Measurements from ENCODE around the gene USP32.

USP32 gene

DNA sequence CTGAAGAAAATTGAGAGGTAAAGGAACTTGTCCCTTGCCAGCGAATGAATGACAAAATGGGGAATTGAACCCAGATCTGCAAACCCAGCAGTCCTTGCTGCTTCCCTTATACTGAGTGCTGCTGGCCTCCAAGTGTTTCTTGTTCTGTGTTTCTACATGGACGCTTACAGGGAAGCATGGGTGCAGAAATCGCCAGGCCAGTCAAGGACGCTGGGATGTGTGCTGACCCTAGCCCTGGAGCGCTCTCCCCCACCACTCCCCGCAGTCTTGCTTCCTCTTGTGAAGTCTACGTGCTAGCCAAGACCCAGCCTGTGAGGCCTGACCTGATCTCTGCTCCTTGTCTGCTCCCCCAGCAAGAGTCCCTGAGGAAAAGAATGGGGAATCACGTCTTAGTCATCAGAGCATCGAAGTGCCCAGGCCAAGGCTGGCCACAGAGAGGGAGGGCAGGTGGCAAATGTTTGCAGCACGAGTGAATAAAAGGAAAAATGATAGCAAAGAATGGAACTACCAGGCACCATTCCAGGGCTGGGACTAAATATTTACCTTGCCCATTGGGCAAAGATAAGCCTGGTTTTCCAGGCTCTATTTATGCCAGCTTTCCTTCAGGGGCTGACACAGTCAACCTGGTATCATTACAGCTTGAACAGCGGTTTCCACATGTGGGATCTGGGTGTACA is 224.7 kb downstream of the USP32 start:
- no peak for DNase-seq (ENCODE audit: insufficient read length, low spot score)
- FAIRE-seq, result no peak
- TF ChIP-seq, protein P1, sequence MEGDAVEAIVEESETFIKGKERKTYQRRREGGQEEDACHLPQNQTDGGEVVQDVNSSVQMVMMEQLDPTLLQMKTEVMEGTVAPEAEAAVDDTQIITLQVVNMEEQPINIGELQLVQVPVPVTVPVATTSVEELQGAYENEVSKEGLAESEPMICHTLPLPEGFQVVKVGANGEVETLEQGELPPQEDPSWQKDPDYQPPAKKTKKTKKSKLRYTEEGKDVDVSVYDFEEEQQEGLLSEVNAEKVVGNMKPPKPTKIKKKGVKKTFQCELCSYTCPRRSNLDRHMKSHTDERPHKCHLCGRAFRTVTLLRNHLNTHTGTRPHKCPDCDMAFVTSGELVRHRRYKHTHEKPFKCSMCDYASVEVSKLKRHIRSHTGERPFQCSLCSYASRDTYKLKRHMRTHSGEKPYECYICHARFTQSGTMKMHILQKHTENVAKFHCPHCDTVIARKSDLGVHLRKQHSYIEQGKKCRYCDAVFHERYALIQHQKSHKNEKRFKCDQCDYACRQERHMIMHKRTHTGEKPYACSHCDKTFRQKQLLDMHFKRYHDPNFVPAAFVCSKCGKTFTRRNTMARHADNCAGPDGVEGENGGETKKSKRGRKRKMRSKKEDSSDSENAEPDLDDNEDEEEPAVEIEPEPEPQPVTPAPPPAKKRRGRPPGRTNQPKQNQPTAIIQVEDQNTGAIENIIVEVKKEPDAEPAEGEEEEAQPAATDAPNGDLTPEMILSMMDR (IDR thresholded peaks at IDR 0.05; ENCODE audit: insufficient read depth, missing control alignments), result no peak

DNA sequence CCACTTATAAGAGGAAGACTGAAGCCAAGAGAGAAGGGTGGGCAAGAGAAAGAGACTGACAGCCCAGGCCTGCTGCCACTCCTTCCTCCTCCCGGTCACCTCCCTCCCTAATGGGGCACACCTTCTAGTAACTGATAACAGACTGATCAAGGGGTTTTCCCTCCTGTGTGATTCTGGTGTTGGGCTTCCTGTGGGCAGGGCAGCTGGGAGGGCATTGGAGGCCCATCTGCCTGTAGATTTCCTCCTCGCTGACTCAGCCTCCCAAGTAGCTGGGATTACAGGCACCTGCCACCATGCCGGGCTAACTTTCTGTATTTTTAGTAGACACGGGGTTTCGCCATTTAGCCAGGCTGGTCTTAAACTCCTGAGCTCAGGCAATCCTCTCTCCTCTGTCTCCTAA is 226.0 kb downstream of the USP32 start:
- TF ChIP-seq, protein P1 (IDR thresholded peaks at IDR 0.05; ENCODE audit: insufficient read depth, missing control alignments), result no peak
- DNase-seq (ENCODE audit: insufficient read length, low spot score) (no peak), FAIRE-seq (no peak)

DNA sequence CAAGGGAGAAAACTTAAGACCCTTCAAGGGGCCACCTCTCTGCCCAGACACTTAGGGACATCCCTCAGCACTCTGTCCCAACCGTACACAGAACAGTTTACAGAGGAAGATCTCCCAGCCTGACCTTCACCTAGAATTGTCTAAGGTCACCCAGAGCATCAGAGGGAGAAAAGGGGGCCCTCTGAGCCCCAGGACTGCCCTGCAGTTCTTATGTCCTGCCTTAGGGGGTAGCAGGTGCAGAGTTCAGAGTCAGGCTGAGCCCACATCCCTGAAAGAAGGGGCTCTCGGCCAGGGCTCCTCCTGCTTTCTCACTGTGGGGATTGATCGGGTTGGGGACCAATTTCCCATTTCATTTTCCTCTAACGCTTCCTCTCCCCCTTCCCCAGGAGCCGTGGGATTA is 226.7 kb downstream of the USP32 start:
- TF ChIP-seq, protein P1 (IDR thresholded peaks at IDR 0.05; ENCODE audit: insufficient read depth, missing control alignments), result no peak
- DNase-seq (ENCODE audit: insufficient read length, low spot score), result no peak
- no peak for FAIRE-seq

DNA sequence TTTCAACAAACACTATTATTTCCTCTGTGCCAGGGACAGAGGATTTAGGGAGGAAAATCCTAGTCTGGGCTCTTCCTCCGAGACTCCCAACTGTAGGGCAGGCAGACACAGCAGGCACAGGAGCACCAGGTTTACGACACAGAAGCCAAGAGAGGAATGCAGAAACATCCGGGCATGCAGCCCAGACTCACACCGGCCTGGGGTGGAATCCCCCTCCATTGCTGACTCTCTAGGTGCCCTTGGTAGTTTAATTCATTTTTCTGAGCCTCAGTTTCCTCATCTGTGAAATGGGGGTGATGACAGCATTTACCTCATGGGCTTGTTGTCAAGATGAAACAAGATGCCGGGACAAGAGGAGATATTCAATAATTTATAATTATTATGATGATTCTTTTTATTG is 227.2 kb downstream of the USP32 start:
- FAIRE-seq, result no peak
- DNase-seq (ENCODE audit: insufficient read length, low spot score), result no peak
- TF ChIP-seq, protein P1 (IDR thresholded peaks at IDR 0.05; ENCODE audit: insufficient read depth, missing control alignments), result no peak

DNA sequence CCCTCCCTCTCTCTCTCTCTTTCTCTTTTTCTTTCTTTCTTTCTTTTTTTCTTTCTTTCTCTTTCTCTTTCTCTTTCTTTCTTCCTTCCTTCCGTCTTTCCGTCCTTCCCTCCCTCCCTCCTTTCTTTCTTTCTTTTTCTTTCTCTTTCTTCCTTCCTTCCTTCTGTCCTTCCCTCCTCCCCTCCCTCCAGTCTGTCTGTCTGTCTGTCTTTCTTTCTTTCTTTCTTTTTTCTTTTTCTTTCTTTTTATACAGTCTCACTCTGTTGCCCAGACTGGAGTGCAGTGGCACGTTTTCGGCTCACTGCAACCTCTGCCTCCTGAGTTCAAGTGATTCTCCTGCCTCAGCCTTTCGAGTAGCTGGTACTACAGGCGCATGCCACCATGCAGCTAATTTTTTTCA is 227.8 kb downstream of the USP32 start:
- TF ChIP-seq, protein P1 (IDR thresholded peaks at IDR 0.05; ENCODE audit: insufficient read depth, missing control alignments), result no peak
- FAIRE-seq (no peak), DNase-seq (ENCODE audit: insufficient read length, low spot score) (no peak)

DNA sequence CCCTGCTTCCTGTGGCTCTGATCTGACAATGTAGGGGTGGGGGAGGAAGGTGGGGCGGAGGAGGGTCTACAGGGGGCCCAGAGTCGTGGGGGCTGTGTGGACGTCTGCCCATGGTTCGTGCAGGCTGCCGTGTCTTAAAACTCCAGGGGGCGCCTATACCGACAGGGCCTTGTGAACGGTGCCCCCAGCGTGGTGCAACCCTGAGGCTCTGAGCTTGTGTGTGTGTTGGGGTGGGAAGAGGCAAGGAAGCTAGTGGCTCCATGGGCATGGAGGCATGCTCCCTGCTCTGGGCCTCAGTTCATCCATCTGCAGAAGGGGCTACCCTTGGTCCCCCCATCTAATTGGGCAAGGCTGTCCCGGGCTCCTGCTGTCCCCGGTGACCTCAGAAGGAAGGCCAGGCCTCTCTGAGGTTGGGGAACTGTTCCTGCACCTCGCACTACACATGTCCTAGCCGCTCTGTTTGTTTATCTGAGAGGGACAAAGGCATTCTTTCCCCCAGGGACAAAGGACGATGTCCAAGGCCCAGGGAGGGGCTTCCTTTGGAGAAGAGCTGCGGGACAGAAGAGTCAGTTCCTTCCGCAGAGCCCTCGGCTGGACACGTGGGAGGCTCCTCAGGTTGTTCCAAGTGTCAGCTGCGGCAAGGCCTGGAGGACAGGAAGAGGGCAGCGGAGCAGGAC is 228.7 kb downstream of the USP32 start:
- TF ChIP-seq, protein P1 (IDR thresholded peaks at IDR 0.05; ENCODE audit: insufficient read depth, missing control alignments), result peak; percentile 40
- FAIRE-seq (no peak), DNase-seq (ENCODE audit: insufficient read length, low spot score) (no peak)
